Keratinocyte (primary cell): ENCODE data around the gene ARHGAP12. TPM values are rescaled to one million over a fixed set of nuclear protein-coding genes. Genes with fewer than 3 reads are reported as not detected.

Source experiments
- DNase-seq: peaks from one replicate; pipeline ENCODE4 v3.0.0-alpha.2; 2011; ENCODE audit warnings: low read depth, missing footprints, low spot score
- FAIRE-seq: peaks from 2 replicates; lab custom pipeline; 2011; peaks lifted over from hg19 to GRCh38; lab: Jason Lieb, UNC
- H2AFZ ChIP-seq: 2 replicates; pipeline ENCODE4 v1.6.0; 2012; ENCODE audit warnings: low read length, control low read depth, inconsistent platforms; ENCODE audit not compliant: control insufficient read depth
- H3K27ac ChIP-seq: 2 replicates; pipeline ENCODE4 v1.5.1; 2011; ENCODE audit warnings: low read length; ENCODE audit not compliant: control insufficient read depth, insufficient read depth
- H3K27me3 ChIP-seq: 3 replicates; pipeline ENCODE4 v1.6.0; 2011; ENCODE audit warnings: low read length; ENCODE audit not compliant: control insufficient read depth, insufficient read depth; ENCODE audit errors: extremely low read depth
- H3K36me3 ChIP-seq, 2 experiments: 2 replicates in 1 of 2; 3 replicates in 1 of 2; pipeline ENCODE4 v1.5.1; 2011; ENCODE audit warnings: low read length in 2 of 2, mild to moderate bottlenecking in 1 of 2; ENCODE audit not compliant: control insufficient read depth in 2 of 2, insufficient read depth in 2 of 2; ENCODE audit errors: extremely low read depth in 1 of 2
- H3K4me1 ChIP-seq: 3 replicates; pipeline ENCODE4 v1.5.1; 2011; ENCODE audit warnings: low read length; ENCODE audit not compliant: control insufficient read depth, insufficient read depth; ENCODE audit errors: extremely low read depth
- H3K4me2 ChIP-seq: 3 replicates; pipeline ENCODE4 v1.6.0; 2011; ENCODE audit warnings: low read depth, low read length; ENCODE audit not compliant: control insufficient read depth, insufficient read depth; ENCODE audit errors: extremely low read depth
- H3K4me3 ChIP-seq, 3 experiments: fragments of 200-600 bp in 1 of 3; sonication (generic) in 1 of 3; 2 replicates in 2 of 3; 3 replicates in 1 of 3; pipeline ENCODE4 v1.5.1; 2011 to 2016; ENCODE audit warnings: low read length in 3 of 3, mild to moderate bottlenecking in 3 of 3, control low read depth in 2 of 3, inconsistent platforms in 1 of 3, low read depth in 1 of 3, mixed read lengths in 1 of 3, mixed run types in 1 of 3, moderate library complexity in 1 of 3; ENCODE audit not compliant: control insufficient read depth in 2 of 3, insufficient read depth in 2 of 3; ENCODE audit errors: extremely low read depth in 1 of 3
- H3K79me2 ChIP-seq: 2 replicates; pipeline ENCODE4 v1.6.0; 2012; ENCODE audit warnings: low read length; ENCODE audit not compliant: control insufficient read depth, insufficient read depth
- H3K9ac ChIP-seq: 3 replicates; pipeline ENCODE4 v1.6.0; 2011; ENCODE audit warnings: low read length; ENCODE audit not compliant: control insufficient read depth, insufficient read depth; ENCODE audit errors: extremely low read depth
- H3K9me1 ChIP-seq: 3 replicates; pipeline ENCODE4 v1.6.0; 2011; ENCODE audit warnings: low read length; ENCODE audit not compliant: control insufficient read depth, insufficient read depth; ENCODE audit errors: extremely low read depth
- H3K9me3 ChIP-seq: 2 replicates; pipeline ENCODE4 v1.5.1; 2012; ENCODE audit warnings: low read depth, low read length; ENCODE audit not compliant: control insufficient read depth
- H4K20me1 ChIP-seq: 3 replicates; pipeline ENCODE4 v1.6.0; 2011; ENCODE audit warnings: low read length; ENCODE audit not compliant: control insufficient read depth, insufficient read depth; ENCODE audit errors: extremely low read depth
- CTCF ChIP-seq, 3 experiments: IDR thresholded peaks in 1 of 3; conservative IDR thresholded peaks in 1 of 3; optimal IDR thresholded peaks in 1 of 3; 2 replicates in 2 of 3; 3 replicates in 1 of 3; pipeline versions ENCODE3 to v1.5.1; 2011; ENCODE audit warnings: low read length in 3 of 3, mild to moderate bottlenecking in 3 of 3, moderate library complexity in 2 of 3, control low read depth in 1 of 3, inconsistent platforms in 1 of 3; ENCODE audit not compliant: insufficient read depth in 2 of 3; ENCODE audit errors: extremely low read depth in 1 of 3
- EZH2 ChIP-seq: IDR thresholded peaks from one replicate; pipeline ENCODE4 v1.6.1; 2012; ENCODE audit warnings: inconsistent platforms, mild to moderate bottlenecking, low read length, moderate library complexity
- dilution Hi-C: fragments of 300-500 bp; cut with MboI; formaldehyde crosslinking; loops from one replicate; pipeline ENCODE4 v1.7.0; 2020; ENCODE audit warnings: low sequenced_read_pairs; ENCODE audit not compliant: extremely low pct_ligation_motif_present
- polyA plus RNA-seq, 5 experiments: library from polyadenylated mRNA; depleted of rRNA in 3 of 5; stranded (reverse) in 3 of 5; stranded (forward) in 1 of 5; unstranded in 1 of 5; fragments of >200 nt; gene quantifications; 1 replicate in 1 of 5; 2 replicates in 3 of 5; 3 replicates in 1 of 5; pipeline versions ENCODE4 v1.2.1 to v1.2.3, GENCODE V29; 2011 to 2012; ENCODE audit warnings: missing spikeins in 2 of 5, low read depth in 1 of 5, low replicate concordance in 1 of 5

Gene ARHGAP12
- polyA plus RNA-seq, 1 donor (not counting 4 experiments of a cell fraction or from before 2014, with no cell fraction given): 26.6 TPM

GRCh38 chr10:31887850-31888249, 40.8 kb downstream of the ARHGAP12 start:
- DNase-seq (no peak), FAIRE-seq (no peak)
- Histone ChIP-seq H3K9ac (no peak overlapping the region), H3K27ac (no peak overlapping the region), H3K27me3 (no peaks in the 10 kb centered on the region), H3K79me2 (peaks cover 48% of the 10 kb centered on the region), H3K9me1 (no peaks in the 10 kb centered on the region), H2AFZ (no peak overlapping the region), H3K4me1 (peaks cover 13% of the 10 kb centered on the region), H3K9me3 (no peaks in the 10 kb centered on the region), H4K20me1 (no peaks in the 10 kb centered on the region), H3K4me2 (peak overlapping the region; percentile 41), H3K4me3 (no peak overlapping the region), H3K36me3 (no peaks in the 10 kb centered on the region)
- dilution Hi-C loops: no loop called here
- TF ChIP-seq CTCF (optimal IDR thresholded peaks at IDR 0.05 in 1 of 3, IDR thresholded peaks at IDR 0.05 in 1 of 3, conservative IDR thresholded peaks at IDR 0.05 in 1 of 3; ENCODE audit: extremely low read depth in 1 of 3, insufficient read depth in 2 of 3, low read length in 3 of 3) (no peak), EZH2 (no peak)

GRCh38 chr10:31886885-31887284, 41.7 kb downstream of the ARHGAP12 start:
- DNase-seq: no peak
- Histone ChIP-seq H3K27me3 (no peaks in the 10 kb centered on the region), H2AFZ (no peak overlapping the region), H3K9me3 (no peaks in the 10 kb centered on the region), H3K79me2 (peaks cover 43% of the 10 kb centered on the region), H3K4me3 (no peak overlapping the region), H3K4me1 (peaks cover 13% of the 10 kb centered on the region), H3K36me3 (no peaks in the 10 kb centered on the region), H3K9ac (no peak overlapping the region), H4K20me1 (no peaks in the 10 kb centered on the region), H3K27ac (no peak overlapping the region), H3K9me1 (no peaks in the 10 kb centered on the region), H3K4me2 (no peak overlapping the region)
- FAIRE-seq: no peak
- TF ChIP-seq EZH2: no peak
- TF ChIP-seq CTCF (optimal IDR thresholded peaks at IDR 0.05 in 1 of 3, IDR thresholded peaks at IDR 0.05 in 1 of 3, conservative IDR thresholded peaks at IDR 0.05 in 1 of 3; ENCODE audit: extremely low read depth in 1 of 3, insufficient read depth in 2 of 3, low read length in 3 of 3): no peak
- dilution Hi-C loops: no loop called here
